Stimulated activated CD8-positive, alpha-beta memory T cell treated with anti-CD3 and anti-CD28 coated beads, Interleukin-2, amount 100 ng/mL, for 1 hour (primary cell): Measurements from ENCODE around the gene ADAM10.

Source experiments
- DNase-seq, 2 donors: peaks; one replicate each; pipeline ENCODE4 v3.0.0-alpha.2; 2020; ENCODE audit warnings: low read depth in 2 of 2

The ADAM10 gene

DNA sequence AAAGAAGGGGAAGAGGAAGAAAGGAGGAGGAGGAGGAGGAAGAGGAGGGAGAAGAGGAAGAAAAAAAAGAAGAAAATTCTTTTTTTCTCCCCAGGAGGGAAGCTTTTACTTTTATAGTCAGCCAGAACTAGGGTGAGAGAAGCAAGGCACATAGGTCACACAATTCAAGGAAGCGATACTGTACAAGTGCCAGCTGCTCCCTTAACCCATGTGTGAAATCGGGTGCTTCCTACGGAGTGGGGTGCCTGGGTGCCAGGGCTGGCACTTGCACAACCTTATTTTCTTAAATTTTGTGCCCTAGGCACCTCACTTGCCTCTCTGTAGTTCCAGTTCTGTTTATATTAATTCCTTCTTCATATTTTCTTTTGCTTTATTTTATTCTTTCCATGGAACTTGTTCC is 167.3 kb downstream of the ADAM10 start:
- DNase-seq: no peak

DNA sequence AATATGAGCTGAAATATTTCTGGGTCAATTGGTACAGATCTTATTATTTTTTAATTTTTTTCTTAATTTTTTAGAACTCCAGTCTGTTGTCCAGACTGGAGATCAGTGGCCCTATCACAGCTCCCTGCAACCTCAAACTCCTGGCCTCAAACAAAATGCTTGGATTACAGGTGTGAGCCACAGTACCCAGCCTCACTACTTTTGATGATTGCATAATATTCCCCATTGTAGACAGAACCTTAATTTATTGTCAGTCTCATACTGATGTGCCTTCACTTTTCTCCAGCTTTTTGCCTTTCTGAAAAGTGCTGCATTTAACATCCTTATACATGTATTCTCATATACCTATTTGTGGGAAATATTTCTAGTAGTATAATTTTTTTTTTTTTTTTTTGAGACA is 172.8 kb downstream of the ADAM10 start:
- DNase-seq: no peak

DNA sequence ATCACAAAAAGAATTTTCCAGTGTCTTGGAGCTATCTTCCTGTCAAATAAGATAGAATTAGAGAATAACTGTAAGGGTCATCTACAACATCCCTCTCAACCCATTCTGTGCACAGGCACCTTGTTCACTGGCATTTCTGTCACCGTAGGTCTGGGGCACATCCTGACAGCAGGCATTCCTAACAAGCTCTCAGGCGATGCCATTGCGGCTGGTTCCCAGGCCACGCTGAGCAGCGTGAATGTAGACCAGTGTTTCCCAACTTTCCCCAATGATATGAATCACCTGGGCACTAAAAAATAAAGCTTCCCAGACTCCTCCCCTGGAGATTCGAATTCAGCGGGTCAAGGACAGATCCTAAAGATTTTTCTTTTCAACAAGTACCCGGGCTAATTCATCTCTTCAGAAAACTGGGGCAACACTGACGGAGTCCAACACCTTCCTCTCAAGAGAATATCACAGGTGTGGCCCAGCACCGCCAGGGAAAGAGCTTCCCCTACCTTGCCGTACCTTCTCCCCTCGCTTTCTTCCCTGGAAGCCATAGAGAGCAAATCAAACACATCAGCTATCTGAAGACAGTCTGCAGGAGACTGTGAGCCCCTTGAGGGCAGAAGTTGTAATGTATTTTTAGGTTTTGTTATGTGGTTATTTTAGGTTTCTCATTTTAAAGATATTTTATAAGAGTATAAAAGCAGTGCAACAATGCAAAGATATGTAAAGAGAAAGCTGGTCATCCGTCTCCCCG is 174.3 kb downstream of the ADAM10 start:
- DNase-seq: no peak

DNA sequence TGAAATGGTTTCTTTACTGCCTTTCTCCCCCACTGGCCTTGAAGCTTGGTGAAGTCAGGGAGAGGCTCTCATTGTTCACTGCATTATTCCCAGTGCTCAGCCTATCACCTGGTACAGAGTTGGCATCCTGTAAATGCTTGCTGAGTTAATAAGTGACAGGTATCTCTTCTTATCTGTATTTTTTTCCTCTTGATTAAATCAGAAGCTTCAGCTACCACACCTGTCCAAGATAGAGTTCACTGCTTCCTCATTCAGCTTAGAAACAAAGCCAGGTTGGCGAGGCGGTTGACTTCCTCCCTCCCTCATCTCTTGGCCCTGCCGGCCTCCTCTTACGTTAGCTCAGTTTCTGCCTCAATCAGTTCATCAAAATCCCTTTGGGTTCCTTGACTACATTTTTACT is 174.9 kb downstream of the ADAM10 start:
- no peak for DNase-seq

DNA sequence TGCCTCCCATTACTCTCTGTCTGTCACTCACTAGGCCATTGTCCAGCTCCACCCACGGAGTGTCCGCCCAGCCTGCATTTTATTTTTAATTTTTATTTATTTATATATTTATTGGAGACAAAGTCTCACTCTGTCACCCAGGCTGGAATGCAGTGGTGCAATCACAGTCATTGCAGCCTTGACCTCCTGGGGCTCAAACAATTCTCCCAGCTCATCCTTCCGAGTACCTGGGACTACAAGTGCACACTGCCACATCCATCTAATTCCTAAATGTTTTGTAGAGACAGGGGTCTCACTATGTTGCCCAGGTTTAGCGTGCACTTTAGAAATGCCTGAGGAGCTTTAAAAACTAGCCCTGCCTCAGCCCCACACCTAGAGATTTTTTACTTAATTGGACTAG is 176.2 kb downstream of the ADAM10 start:
- DNase-seq: no peak

DNA sequence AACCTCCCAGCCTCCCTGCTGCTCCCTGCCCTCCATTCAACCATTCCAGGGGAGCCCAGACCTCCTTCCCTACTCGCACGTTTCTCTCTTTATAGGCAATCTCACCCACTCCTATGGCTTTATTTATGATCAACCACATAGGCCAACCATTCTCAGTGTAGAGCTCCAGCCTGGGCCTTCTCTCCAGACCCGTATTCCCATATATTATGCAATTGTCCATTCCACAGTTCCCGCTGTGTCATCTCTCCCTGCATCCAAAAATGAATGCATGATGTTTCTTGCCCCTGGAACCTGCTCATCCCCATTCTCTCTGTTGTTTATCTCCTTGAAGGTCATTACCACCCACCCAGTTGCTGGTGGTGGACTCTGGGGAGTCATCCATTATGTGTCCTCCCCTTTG is 177.0 kb downstream of the ADAM10 start:
- no peak for DNase-seq

DNA sequence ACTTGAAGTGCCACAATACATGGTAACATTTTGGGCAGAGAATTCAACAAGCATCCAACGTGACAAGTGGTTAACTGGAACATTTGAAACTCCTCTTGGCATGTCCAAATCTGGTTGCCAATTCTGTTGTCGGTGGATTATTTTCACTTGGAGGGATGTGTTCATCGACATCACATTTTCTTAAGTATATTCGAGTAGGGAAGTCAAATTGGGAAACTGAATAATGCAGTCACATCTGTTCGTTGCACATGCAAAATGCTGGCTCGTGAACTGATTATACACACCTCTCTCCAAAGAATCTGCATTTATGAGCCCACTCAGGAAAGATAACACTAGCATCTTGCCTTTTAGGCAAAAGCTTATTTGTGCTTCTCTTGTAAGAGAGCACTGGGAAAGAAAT is 178.0 kb downstream of the ADAM10 start:
- no peak for DNase-seq

DNA sequence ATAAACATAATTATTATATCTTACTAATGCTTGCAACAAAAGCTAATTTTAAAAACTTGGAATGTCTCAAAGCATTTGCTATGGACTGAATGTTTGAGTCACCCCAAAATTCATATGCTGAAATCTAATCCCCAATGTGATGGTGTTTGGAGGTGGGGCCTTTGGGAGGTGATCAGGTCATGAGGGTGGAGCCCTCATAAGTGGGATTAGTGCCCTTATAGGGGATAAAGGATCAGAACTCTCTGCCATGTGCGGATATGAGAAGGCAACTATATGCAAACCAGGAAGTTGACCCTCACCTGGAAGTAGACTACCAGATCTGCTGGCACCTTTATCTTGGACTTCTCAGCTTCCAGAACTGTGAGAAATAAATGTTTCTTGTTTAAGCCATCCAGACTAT is 180.1 kb downstream of the ADAM10 start:
- DNase-seq: no peak

DNA sequence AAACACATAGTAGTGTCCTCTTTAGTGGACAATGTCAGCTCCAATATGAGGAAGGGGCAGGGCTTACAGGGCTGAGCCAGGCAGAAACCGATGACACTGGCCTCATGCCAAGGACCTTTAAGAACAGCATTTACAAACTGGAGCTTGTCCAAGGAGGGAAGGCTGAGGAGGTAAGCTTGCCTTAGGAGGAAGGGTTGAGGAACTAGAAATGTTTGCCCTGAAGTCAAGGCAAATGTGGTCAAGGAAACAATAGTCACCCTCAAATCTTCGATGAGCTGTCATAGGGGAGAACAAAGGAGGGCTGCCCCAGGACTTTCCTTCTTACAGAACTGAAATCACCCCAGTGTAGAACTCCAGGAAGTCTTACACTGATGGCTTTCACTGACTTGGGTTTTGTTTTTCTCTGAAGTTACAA is 181.3 kb downstream of the ADAM10 start:
- no peak for DNase-seq

DNA sequence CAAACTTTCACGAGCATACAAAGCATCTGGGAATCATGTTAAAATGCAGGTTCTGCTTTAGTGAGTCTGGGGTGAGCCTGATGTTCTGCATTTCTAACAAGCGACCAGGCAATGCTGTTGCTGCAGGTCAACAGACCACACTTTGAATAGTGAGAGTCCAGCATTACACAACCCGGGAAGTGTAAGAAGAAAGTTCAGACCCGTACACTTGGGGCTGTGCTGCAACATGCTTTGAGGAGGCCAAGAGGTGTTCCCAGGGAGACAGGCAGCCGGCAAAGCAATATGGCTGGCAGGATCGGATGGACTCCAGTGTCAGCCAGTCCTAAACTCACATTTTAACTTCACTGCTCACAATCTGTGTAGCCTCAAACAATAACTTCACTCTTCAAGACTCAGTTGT is 183.5 kb downstream of the ADAM10 start:
- DNase-seq: no peak

DNA sequence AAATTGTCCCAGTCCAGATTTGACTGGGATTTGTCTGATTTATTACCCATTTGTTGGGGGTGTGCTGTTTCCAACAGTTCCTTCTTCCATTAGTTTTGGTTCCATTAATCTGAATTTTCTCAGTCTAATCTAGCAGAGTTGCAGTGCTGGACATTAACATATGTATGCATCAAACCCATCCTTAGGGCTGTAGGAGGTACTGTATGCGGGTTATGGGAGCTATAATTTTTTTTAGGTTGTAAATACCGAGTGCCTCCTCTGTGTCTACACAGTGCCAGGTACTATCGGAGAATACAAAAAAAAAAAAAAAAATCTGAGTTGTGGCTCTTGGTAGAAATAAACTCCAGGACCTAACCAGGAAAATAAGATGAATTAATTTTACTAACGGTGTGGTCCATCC is 183.9 kb downstream of the ADAM10 start:
- DNase-seq: no peak

DNA sequence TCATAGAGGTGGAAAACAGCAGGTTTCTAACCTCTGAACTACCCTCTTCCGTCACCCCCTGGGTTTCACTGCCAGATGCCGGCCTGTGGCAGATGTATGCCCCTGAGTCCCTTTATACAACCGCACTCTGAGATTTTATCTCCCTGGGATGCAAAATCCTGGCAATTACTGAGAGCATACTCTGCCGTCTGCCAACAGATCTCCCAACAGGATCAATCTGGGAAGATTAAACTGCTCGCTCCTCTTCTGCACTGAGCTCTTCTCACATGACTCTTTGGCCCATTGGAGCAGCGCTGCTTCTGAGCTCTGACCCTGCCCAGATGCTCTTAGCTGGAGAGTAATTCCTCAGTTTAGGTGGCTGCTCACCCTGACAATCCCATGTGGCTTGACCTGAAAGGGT is 184.5 kb downstream of the ADAM10 start:
- DNase-seq: no peak

DNA sequence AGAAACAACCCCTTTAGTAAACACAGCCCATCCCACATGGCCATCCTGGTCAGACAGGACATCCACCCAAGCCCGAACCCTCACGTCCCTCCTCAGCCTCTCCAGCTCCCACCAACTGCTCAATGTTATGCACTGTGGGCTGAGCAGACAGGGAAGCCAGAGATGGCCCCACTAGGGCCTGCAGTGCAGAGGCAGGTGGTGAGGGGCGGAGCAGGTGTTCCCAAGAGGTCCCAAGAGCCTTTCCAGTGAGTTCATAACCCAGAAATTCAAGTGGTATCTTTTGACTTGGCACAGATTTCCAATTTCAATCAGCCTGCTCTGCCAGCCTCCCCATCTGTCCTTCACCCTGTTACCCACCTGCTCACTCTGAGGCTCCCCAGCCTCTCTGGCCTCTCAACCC is 187.4 kb downstream of the ADAM10 start:
- no peak for DNase-seq

DNA sequence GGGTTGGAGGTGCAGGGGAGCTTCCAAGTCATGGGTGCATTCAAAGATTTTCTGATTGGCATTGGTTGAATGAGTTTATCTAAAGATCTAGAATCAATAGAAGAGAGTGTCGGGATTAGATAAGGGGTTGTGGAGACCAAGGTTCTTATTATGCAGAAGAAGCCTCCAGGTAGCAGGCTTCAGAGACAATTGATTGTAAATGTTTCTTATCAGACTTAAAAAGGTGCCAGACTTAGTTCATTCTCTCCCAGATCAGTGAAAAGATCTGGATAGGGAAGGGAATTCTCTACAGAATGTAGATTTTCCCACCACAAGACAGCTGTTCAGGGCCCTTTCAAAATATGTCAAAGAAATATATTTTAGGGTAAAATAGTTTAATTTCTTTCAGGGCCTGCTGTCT is 188.2 kb downstream of the ADAM10 start:
- no peak for DNase-seq

DNA sequence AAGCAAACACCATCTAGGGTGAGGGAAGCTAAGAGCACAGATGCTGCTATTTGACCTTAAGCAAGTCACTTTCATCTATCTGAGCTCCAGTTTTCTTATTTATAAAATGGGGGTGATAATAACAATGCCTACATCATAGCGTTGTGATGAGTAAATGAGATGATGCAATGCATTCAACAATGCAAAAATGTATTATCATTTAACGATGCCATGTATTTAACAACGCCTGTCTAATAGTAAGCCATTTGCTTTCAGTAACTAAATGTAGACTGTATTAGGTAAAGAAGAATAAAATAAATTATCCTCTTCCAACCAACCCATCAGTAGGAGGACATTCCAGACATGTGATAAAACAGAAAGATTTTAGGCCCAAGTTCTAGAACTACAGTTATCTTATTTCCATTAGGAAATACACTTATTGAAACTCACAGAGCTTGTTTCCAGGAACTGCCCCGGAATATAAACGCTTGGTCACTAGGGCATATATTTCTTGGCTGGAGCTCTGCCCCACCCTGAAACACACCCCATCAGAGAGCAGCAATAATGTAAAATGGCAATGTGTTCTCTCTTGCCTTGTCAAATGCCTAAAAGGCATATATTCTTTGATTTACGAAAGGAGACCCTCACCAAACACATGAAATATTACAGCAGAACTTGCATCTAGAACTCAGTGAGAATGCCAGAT is 189.5 kb downstream of the ADAM10 start:
- no peak for DNase-seq

DNA sequence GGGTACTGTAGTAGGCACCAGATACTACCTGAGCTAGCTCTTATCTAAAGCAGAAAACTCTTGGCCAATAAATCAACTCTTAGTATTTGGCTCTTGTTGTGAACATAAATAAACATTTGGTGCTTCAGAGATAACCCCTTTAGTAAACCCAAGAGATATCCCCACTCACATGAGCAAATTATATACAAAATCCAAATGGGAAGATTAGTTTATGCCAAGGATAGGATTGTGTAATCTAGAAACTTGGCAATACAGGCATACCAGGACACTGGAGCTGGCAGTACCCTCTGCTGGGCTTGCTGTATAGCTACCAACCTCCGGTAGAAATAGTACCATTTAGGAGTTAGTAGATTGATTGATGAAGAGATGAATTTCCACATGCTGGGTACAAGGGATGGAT is 190.7 kb downstream of the ADAM10 start:
- DNase-seq: no peak

DNA sequence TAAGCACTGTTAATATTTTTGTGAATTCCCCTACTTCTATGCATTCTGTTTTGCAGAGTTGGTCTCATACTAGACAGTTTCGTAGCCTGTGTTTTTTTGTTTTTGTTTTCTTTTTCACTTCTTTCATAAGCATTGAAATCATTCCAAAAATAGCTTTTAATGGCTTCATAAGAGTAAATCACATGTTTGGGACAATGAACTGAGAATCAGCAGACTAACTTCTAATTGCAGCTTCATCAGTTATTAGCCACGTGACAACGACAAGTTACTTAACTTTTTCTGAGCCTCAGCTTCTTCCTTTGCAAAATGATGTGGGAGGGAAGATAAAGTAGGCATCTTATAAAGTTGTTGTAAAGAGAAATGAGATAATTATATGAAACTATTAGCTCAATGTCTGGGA is 193.0 kb downstream of the ADAM10 start:
- no peak for DNase-seq

DNA sequence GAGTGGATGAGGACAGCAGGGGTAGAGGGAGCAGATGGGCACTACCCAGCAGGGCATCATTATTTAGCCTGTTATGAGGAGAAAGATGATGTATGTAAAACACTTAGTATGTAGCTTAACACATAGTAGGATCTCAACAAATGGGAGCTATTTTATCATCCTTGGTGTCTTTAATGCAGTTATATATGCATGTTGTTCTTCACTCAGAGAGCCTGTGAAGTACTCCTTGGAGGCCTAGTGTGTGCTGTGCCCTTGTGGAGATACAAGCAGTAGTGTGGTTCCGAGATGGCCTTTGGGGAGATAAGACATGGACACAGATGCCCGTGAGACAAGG is 193.5 kb downstream of the ADAM10 start:
- DNase-seq: no peak

DNA sequence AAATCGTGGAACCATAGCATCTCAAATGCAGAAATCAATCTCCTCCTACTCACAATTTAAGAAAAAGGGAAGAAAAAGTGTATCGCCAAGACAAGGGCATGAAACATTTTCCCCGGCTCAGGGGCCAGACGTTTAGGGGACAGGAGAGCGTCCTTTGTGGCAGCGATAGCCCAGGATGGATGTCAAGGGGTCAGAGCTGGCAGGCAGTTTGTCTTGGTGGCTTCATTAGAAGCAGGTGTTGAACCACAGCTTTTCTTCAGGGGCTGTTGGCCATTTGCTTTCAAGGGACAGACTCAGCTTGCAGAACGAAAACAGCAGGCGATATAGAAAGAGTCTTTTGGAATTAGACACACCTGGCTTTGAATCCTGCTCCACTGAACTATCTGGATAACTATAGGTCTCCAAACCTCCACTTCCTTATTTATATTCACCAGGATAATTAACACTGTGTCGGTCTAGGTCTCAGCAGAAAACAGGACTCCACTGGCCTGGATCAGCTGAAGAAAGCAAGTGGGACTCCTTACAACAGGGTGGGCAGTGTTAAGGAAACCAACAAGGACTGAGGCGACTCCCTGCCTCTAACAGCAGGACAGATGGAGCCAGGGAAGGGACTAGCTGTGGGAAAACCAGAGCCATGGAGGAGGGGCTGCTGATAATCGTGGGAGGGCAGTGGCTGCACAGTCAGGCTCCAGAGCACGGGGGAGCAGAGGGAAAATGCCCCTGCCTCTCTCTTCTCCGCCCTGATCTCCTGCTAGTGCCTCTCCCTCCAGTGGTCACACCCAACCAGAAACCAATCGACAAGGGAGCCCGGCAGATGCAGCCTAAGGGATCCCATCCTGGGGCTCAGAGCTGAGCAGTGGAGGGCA is 194.1 kb downstream of the ADAM10 start:
- no peak for DNase-seq

DNA sequence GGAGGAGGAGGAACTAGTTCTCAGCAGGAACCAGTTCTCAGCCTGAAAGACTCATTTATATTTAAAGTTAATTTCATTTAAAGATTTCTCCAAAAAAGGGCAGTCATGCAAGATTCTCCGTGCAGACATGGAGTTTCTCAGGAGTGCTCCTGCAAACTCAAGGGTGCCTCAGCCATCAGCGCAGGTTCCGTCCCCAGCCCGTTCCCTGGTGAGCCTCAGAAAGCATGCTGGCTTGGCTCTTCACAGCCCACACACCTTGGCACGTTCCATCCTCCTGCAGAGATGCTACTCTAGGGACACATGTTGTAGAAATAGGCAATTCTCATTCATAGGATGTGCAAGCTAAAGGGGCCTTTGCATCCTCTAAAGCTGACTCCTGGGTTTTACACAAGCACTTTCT is 194.7 kb downstream of the ADAM10 start:
- no peak for DNase-seq

DNA sequence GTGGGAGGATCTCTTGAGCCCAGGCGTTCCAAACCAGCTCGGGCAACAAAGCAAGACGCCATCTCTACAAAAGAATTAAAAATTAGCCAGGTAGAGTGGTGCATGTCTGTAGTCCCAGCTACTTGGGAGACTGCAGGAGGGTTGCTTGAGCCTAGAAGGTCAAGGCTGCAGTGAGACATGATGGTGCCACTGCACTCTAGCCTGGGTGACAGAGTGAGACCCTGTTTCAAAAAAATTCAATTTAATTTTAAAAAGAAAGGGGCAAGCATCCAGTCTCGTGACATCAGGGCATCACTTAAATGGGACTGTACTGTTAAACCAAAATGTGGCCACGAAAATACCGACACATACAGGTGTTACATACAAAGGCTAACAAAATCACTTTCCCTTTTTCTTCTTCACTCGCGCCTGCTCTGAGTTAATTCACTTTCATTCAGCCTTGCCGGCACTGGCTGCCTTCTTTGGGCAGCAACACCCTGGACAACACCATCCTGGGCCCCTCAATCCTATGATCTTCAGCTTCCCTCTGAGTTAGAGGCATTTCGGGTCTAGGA is 196.1 kb downstream of the ADAM10 start:
- DNase-seq: no peak

DNA sequence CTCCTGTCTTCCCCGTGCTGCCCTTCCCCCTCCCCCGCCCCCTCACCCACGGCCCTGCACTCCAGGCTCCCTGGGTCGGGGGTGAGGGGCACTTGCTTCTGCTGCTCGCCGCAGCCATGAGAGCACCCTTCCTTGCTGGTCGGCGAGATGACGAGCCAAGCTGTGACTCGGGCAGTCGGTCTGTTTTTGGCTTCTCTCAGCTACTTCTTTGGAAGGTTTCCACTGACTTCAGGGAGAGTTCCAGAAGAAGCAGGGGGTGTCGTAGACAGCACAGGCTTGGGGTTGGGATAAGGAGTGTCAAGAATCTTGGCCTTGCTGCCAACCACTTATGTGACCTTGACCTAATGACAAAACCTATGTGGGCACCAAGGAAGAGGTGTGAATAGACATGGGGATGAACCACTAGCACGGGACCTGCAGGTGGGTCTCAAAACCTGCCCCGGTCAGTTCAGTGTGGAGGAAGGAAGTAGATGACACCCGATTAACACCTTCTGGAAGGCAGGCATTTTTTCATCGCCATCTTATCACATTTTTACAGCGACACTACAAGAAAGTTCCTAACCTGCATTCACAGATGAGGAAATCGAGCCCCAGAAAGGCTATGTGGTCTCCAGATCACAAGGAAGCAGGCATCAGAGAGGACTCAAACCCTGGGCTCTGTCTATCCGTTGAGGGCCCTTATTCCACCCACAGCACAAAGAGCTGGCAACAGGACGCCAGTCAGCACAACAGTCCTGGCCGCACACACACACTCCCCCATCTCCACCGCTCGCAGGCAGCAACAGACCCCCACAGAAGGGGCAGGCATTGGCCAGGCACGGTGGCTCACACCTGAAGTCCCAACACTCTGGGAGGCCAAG is 196.8 kb downstream of the ADAM10 start:
- no peak for DNase-seq
